OCI-LY7 (cell line): Measurements from ENCODE around the gene UBE2S. TPM values are rescaled to one million over a fixed set of nuclear protein-coding genes. Genes with fewer than 3 reads are reported as not detected.

Experiments
- total RNA-seq, 2 experiments: library from RNA; depleted of rRNA in 1 of 2; stranded (reverse); fragments of >200 nt in 1 of 2; shearing (Covaris generic) in 1 of 2; gene quantifications; 2 replicates each; pipeline ENCODE4 v1.2.3, GENCODE V29; 2014 to 2022

Gene UBE2S
- total RNA-seq, 2 experiments from 2014 or later = 285 to 682 TPM

Other genes with a start within 250 kb of the UBE2S start
Only the 30 nearest of the 32 such genes appear.
- 0.44 TPM in 1 of 2 replicates, not detected in the other for gene SYT5, start 227.5 kb downstream of the UBE2S start, total RNA-seq (2014; rRNA removed; shearing (Covaris generic))
- gene SYT5, start 227.5 kb downstream of the UBE2S start, total RNA-seq (2022) = 0.84 and 1.3 TPM in 2 replicates
- gene PTPRH, start 198.3 kb downstream of the UBE2S start, total RNA-seq (2014; rRNA removed; shearing (Covaris generic)) = not detected in 2 replicates
- not detected in 2 replicates for gene PTPRH, start 198.3 kb downstream of the UBE2S start, total RNA-seq (2022)
- 6.7 and 8.1 TPM in 2 replicates for gene TMEM86B, start 179.0 kb downstream of the UBE2S start, total RNA-seq (2014; rRNA removed; shearing (Covaris generic))
- 13.7 and 13.8 TPM in 2 replicates for gene TMEM86B, start 179.0 kb downstream of the UBE2S start, total RNA-seq (2022)
- 82.0 and 89.6 TPM in 2 replicates for gene PPP6R1, start 148.8 kb downstream of the UBE2S start, total RNA-seq (2014; rRNA removed; shearing (Covaris generic))
- gene PPP6R1, start 148.8 kb downstream of the UBE2S start, total RNA-seq (2022) = 156 and 161 TPM in 2 replicates
- gene HSPBP1, start 127.7 kb downstream of the UBE2S start, total RNA-seq (2014; rRNA removed; shearing (Covaris generic)) = 41.3 and 50.5 TPM in 2 replicates
- 31.9 and 38.7 TPM in 2 replicates for gene HSPBP1, start 127.7 kb downstream of the UBE2S start, total RNA-seq (2022)
- gene BRSK1, start 123.8 kb downstream of the UBE2S start, total RNA-seq (2014; rRNA removed; shearing (Covaris generic)) = 15.9 and 16.1 TPM in 2 replicates
- gene BRSK1, start 123.8 kb downstream of the UBE2S start, total RNA-seq (2022) = 23.9 and 25.7 TPM in 2 replicates
- not detected in 2 replicates for gene TMEM150B, start 82.4 kb downstream of the UBE2S start, total RNA-seq (2014; rRNA removed; shearing (Covaris generic))
- not detected in 2 replicates for gene TMEM150B, start 82.4 kb downstream of the UBE2S start, total RNA-seq (2022)
- gene KMT5C, start 67.9 kb downstream of the UBE2S start, total RNA-seq (2014; rRNA removed; shearing (Covaris generic)) = 21.2 and 22.8 TPM in 2 replicates
- 36.1 and 43.4 TPM in 2 replicates for gene KMT5C, start 67.9 kb downstream of the UBE2S start, total RNA-seq (2022)
- not detected in 2 replicates for gene COX6B2, start 53.1 kb downstream of the UBE2S start, total RNA-seq (2014; rRNA removed; shearing (Covaris generic))
- gene COX6B2, start 53.1 kb downstream of the UBE2S start, total RNA-seq (2022) = not detected in 2 replicates
- not detected in 2 replicates for gene GARIN5B, start 44.5 kb downstream of the UBE2S start, total RNA-seq (2014; rRNA removed; shearing (Covaris generic))
- not detected in 2 replicates for gene GARIN5B, start 44.5 kb downstream of the UBE2S start, total RNA-seq (2022)
- 0.32 TPM in 1 of 2 replicates, not detected in the other for gene IL11, start 37.3 kb downstream of the UBE2S start, total RNA-seq (2014; rRNA removed; shearing (Covaris generic))
- gene IL11, start 37.3 kb downstream of the UBE2S start, total RNA-seq (2022) = 0.46 and 0.55 TPM in 2 replicates
- gene TMEM190, start 31.0 kb downstream of the UBE2S start, total RNA-seq (2014; rRNA removed; shearing (Covaris generic)) = not detected in 2 replicates
- gene TMEM190, start 31.0 kb downstream of the UBE2S start, total RNA-seq (2022) = not detected in 2 replicates
- 2.6 and 2.7 TPM in 2 replicates for gene TMEM238, start 23.5 kb downstream of the UBE2S start, total RNA-seq (2014; rRNA removed; shearing (Covaris generic))
- 6.5 and 7.1 TPM in 2 replicates for gene TMEM238, start 23.5 kb downstream of the UBE2S start, total RNA-seq (2022)
- gene RPL28, start 21.9 kb downstream of the UBE2S start, total RNA-seq (2014; rRNA removed; shearing (Covaris generic)) = 847 and 872 TPM in 2 replicates
- gene RPL28, start 21.9 kb downstream of the UBE2S start, total RNA-seq (2022) = 2,656 and 3,234 TPM in 2 replicates
- gene SHISA7, start 35.5 kb upstream of the UBE2S start, total RNA-seq (2014; rRNA removed; shearing (Covaris generic)) = not detected in 2 replicates
- not detected in 2 replicates for gene SHISA7, start 35.5 kb upstream of the UBE2S start, total RNA-seq (2022)
- gene ISOC2, start 53.9 kb upstream of the UBE2S start, total RNA-seq (2014; rRNA removed; shearing (Covaris generic)) = 89.5 and 115 TPM in 2 replicates
- gene ISOC2, start 53.9 kb upstream of the UBE2S start, total RNA-seq (2022) = 37.0 and 37.7 TPM in 2 replicates
- not detected in 2 replicates for gene C19orf85, start 57.0 kb upstream of the UBE2S start, total RNA-seq (2014; rRNA removed; shearing (Covaris generic))
- gene C19orf85, start 57.0 kb upstream of the UBE2S start, total RNA-seq (2022) = not detected in 2 replicates
- 1.8 and 5.2 TPM in 2 replicates for gene ZNF628, start 68.8 kb upstream of the UBE2S start, total RNA-seq (2014; rRNA removed; shearing (Covaris generic))
- 8.6 and 10.6 TPM in 2 replicates for gene ZNF628, start 68.8 kb upstream of the UBE2S start, total RNA-seq (2022)
- gene NAT14, start 77.4 kb upstream of the UBE2S start, total RNA-seq (2014; rRNA removed; shearing (Covaris generic)) = 29.1 and 33.2 TPM in 2 replicates
- 24.2 and 28.3 TPM in 2 replicates for gene NAT14, start 77.4 kb upstream of the UBE2S start, total RNA-seq (2022)
- 0.23 and 0.50 TPM in 2 replicates for gene SSC5D, start 80.6 kb upstream of the UBE2S start, total RNA-seq (2014; rRNA removed; shearing (Covaris generic))
- 1.7 and 2.7 TPM in 2 replicates for gene SSC5D, start 80.6 kb upstream of the UBE2S start, total RNA-seq (2022)
- gene SBK2, start 129.3 kb upstream of the UBE2S start, total RNA-seq (2014; rRNA removed; shearing (Covaris generic)) = not detected in 2 replicates
- not detected in 2 replicates for gene SBK2, start 129.3 kb upstream of the UBE2S start, total RNA-seq (2022)
- gene SBK3, start 137.8 kb upstream of the UBE2S start, total RNA-seq (2014; rRNA removed; shearing (Covaris generic)) = not detected in 2 replicates
- gene SBK3, start 137.8 kb upstream of the UBE2S start, total RNA-seq (2022) = 0.34 and 0.68 TPM in 2 replicates
- 4.1 and 6.1 TPM in 2 replicates for gene ZNF579, start 173.1 kb upstream of the UBE2S start, total RNA-seq (2014; rRNA removed; shearing (Covaris generic))
- 11.1 and 11.6 TPM in 2 replicates for gene ZNF579, start 173.1 kb upstream of the UBE2S start, total RNA-seq (2022)
- gene FIZ1, start 191.7 kb upstream of the UBE2S start, total RNA-seq (2014; rRNA removed; shearing (Covaris generic)) = 6.0 and 6.8 TPM in 2 replicates
- gene FIZ1, start 191.7 kb upstream of the UBE2S start, total RNA-seq (2022) = 17.1 and 18.0 TPM in 2 replicates
- 14.5 and 21.6 TPM in 2 replicates for gene ZNF524, start 192.5 kb upstream of the UBE2S start, total RNA-seq (2014; rRNA removed; shearing (Covaris generic))
- gene ZNF524, start 192.5 kb upstream of the UBE2S start, total RNA-seq (2022) = 9.2 and 12.3 TPM in 2 replicates
- gene ZNF865, start 197.9 kb upstream of the UBE2S start, total RNA-seq (2014; rRNA removed; shearing (Covaris generic)) = 2.1 and 3.0 TPM in 2 replicates
- gene ZNF865, start 197.9 kb upstream of the UBE2S start, total RNA-seq (2022) = 11.3 and 13.0 TPM in 2 replicates
- 3.4 and 6.6 TPM in 2 replicates for gene ZNF784, start 216.8 kb upstream of the UBE2S start, total RNA-seq (2014; rRNA removed; shearing (Covaris generic))
- 4.0 and 5.4 TPM in 2 replicates for gene ZNF784, start 216.8 kb upstream of the UBE2S start, total RNA-seq (2022)
- gene ZNF580, start 233.2 kb upstream of the UBE2S start, total RNA-seq (2014; rRNA removed; shearing (Covaris generic)) = 17.6 and 24.4 TPM in 2 replicates
- 50.0 and 52.1 TPM in 2 replicates for gene ZNF580, start 233.2 kb upstream of the UBE2S start, total RNA-seq (2022)
- gene ZNF581, start 235.9 kb upstream of the UBE2S start, total RNA-seq (2014; rRNA removed; shearing (Covaris generic)) = 26.6 and 44.5 TPM in 2 replicates
- 39.7 and 41.8 TPM in 2 replicates for gene ZNF581, start 235.9 kb upstream of the UBE2S start, total RNA-seq (2022)
- 29.4 and 30.1 TPM in 2 replicates for gene CCDC106, start 240.4 kb upstream of the UBE2S start, total RNA-seq (2014; rRNA removed; shearing (Covaris generic))
- gene CCDC106, start 240.4 kb upstream of the UBE2S start, total RNA-seq (2022) = 29.0 and 30.9 TPM in 2 replicates